CD4-positive, alpha-beta T cell (primary cell): ENCODE results near the gene SEC31A. TPM values are rescaled to one million over a fixed set of nuclear protein-coding genes. Genes with fewer than 3 reads are reported as not detected.

Experiments
- ATAC-seq: fragments of 200-7000 bp; cut with Tn5 transposase; one replicate; pipeline ENCODE4 v1.10.0; 2022; ENCODE audit warnings: mild to moderate bottlenecking; ENCODE audit not compliant: poor library complexity
- CTCF ChIA-PET: fragments of 350-600 bp; sonication (Branson Sonifier 250); formaldehyde crosslinking; loops from one replicate; lab custom pipeline; 2021; ENCODE audit warnings: antibody characterized with exemption, inconsistent platforms; lab: Charles Lee
- POLR2A ChIA-PET: fragments of 350-600 bp; sonication (Branson Sonifier 250); formaldehyde crosslinking; loops from one replicate; lab custom pipeline; 2021; ENCODE audit warnings: antibody characterized with exemption, inconsistent platforms; lab: Charles Lee
- DNase-seq, 14 experiments: peaks; one replicate each; pipeline ENCODE4 v3.0.0-alpha.2; 2013 to 2020; ENCODE audit warnings: mixed read lengths in 2 of 14
- H3K27ac ChIP-seq, 2 donors: one replicate each; pipeline versions ENCODE4 v1.5.1 to v1.7.0; 2013; ENCODE audit warnings: low read length in 2 of 2, low read depth in 1 of 2, mild to moderate bottlenecking in 1 of 2
- H3K27me3 ChIP-seq, 2 experiments: 1 replicate in 1 of 2; 2 replicates in 1 of 2; pipeline versions ENCODE4 v1.6.1 to v1.7.0; 2013; ENCODE audit warnings: low read length in 2 of 2, control low read depth in 1 of 2, mild to moderate bottlenecking in 1 of 2, moderate library complexity in 1 of 2; ENCODE audit not compliant: insufficient read depth in 2 of 2, control insufficient read depth in 1 of 2
- H3K36me3 ChIP-seq: one replicate; pipeline ENCODE4 v1.6.1; 2013; ENCODE audit warnings: low read length, control low read depth; ENCODE audit not compliant: insufficient read depth
- H3K4me1 ChIP-seq: one replicate; pipeline ENCODE4 v1.6.1; 2013; ENCODE audit warnings: low read length, control low read depth; ENCODE audit not compliant: insufficient read depth
- H3K4me3 ChIP-seq: one replicate; pipeline ENCODE4 v1.5.1; 2013; ENCODE audit warnings: mild to moderate bottlenecking, low read length, moderate library complexity
- H3K9me3 ChIP-seq, 2 experiments: 1 replicate in 1 of 2; 2 replicates in 1 of 2; pipeline versions ENCODE4 v1.6.1 to v1.7.0; 2013; ENCODE audit warnings: low read length in 2 of 2, mild to moderate bottlenecking in 2 of 2, control low read depth in 1 of 2, moderate library complexity in 1 of 2; ENCODE audit not compliant: control insufficient read depth in 1 of 2, insufficient read depth in 1 of 2
- H3K27ac Mint-ChIP-seq: one replicate; pipeline ENCODE4 v1.8.0; 2020; ENCODE audit warnings: mixed read lengths
- H3K27me3 Mint-ChIP-seq: one replicate; pipeline ENCODE4 v1.8.0; 2021; ENCODE audit warnings: mixed read lengths
- H3K36me3 Mint-ChIP-seq: one replicate; pipeline ENCODE4 v1.8.0; 2021; ENCODE audit warnings: low read depth, mixed read lengths
- H3K4me1 Mint-ChIP-seq: one replicate; pipeline ENCODE4 v1.8.0; 2021; ENCODE audit warnings: low read depth, mixed read lengths
- H3K4me3 Mint-ChIP-seq: one replicate; pipeline ENCODE4 v1.8.0; 2020; ENCODE audit warnings: mild to moderate bottlenecking, mixed read lengths
- H3K9me3 Mint-ChIP-seq: one replicate; pipeline ENCODE4 v1.8.0; 2020; ENCODE audit warnings: mixed read lengths
- intact Hi-C, 2 experiments: fragments of 100-400 bp; cut with DNase I in 1 of 2; cut with micrococcal nuclease in 1 of 2; formaldehyde crosslinking; loops; one replicate each; pipeline versions ENCODE4 v1.15.1 to v1.9.0; 2023 to 2025; cut with DNase I, micrococcal nuclease
- total RNA-seq, 174 experiments: library from RNA in 2 of 174; stranded (reverse) in 2 of 174; gene quantifications; one replicate each; pipeline ENCODE4 v1.2.3 and lab custom pipeline; 2021 to 2026
- TF ChIP-seq, protein P1 (sequence below): fragments of 200-600 bp; IDR thresholded peaks from one replicate; pipeline ENCODE4 v1.8.0; 2022; ENCODE audit warnings: antibody characterized with exemption, mild to moderate bottlenecking

Gene SEC31A
- total RNA-seq, 2 experiments from 2014 or later: 130 to 131 TPM

DNA sequence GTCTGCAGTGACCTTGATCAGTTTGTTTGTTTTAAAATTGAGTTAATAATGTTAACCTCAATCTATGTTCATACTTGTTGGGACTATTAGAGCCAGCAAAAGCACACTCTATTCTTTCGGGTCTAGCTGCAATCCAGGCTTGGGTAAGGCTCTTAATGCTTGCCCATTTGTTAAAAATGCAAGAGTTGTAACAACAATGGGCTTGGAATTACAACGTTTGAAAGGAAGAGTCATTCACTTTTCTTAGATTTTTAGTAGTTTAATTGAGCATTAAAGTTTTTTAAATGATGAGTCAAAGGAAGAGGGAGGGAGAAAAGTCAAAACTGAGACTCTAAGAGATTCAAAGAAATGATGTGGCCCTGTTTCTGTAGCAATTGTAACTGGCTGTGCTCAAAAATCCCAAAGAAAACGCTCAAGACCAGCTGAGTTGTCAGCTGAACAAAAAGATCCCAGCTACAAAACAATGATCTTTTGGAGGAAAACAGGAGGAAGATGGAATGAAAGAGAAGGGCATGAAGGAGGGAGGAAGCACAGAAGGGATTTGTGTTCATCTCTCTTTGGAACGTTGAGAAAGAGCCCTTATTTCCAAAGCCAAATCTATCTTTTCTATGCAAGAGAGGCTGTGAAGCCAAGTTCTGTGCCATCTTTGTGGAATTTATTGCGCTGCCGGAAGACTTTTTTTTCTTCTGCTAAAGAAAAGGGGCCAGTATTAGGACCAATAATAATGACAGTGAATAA, 97.9 kb downstream of the SEC31A start:
- Mint-ChIP-seq H3K4me1 (peaks cover 12% of the 10 kb centered on the region), H3K27me3 (peaks cover 41% of the 10 kb centered on the region), H3K36me3 (no peaks in the 10 kb centered on the region), H3K9me3 (no peaks in the 10 kb centered on the region), H3K4me3 (no peak overlapping the region), H3K27ac (no peak overlapping the region)
- Histone ChIP-seq H3K4me3 (no peak overlapping the region), H3K27ac (no peak overlapping the region), H3K36me3 (no peaks in the 10 kb centered on the region), H3K9me3 (no peaks in the 10 kb centered on the region), H3K4me1 (peaks cover 13% of the 10 kb centered on the region), H3K27me3 (peaks cover 16 to 19% of the 10 kb centered on the region in 2 experiments)
- DNase-seq (no peak), ATAC-seq (no peak)
- TF ChIP-seq, protein P1, sequence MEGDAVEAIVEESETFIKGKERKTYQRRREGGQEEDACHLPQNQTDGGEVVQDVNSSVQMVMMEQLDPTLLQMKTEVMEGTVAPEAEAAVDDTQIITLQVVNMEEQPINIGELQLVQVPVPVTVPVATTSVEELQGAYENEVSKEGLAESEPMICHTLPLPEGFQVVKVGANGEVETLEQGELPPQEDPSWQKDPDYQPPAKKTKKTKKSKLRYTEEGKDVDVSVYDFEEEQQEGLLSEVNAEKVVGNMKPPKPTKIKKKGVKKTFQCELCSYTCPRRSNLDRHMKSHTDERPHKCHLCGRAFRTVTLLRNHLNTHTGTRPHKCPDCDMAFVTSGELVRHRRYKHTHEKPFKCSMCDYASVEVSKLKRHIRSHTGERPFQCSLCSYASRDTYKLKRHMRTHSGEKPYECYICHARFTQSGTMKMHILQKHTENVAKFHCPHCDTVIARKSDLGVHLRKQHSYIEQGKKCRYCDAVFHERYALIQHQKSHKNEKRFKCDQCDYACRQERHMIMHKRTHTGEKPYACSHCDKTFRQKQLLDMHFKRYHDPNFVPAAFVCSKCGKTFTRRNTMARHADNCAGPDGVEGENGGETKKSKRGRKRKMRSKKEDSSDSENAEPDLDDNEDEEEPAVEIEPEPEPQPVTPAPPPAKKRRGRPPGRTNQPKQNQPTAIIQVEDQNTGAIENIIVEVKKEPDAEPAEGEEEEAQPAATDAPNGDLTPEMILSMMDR: no peak
- POLR2A ChIA-PET: no interaction called here
- CTCF ChIA-PET: no interaction called here
- intact Hi-C loops: no loop called here

DNA sequence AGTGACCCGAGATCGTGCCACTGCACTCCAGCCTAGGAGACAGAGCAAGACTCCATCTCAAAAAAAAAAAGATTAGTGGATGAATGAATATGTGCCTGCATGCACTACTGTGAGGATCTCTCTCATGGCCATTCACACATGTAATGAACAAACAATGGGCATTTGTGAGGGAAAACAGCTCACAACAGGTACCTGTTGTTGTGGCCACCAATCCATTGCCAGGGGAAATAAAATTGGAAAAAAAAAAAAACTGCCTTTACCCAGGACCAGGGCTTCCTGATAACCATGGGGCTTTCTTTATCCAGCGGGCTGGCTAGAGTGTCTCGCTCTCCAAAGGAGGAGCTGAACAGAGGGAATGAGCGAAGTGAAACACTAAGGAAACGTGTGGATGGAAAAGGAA, 99.8 kb downstream of the SEC31A start:
- ATAC-seq (no peak), DNase-seq (no peak)
- Histone ChIP-seq H3K36me3 (no peaks in the 10 kb centered on the region), H3K4me3 (no peak overlapping the region), H3K27me3 (peaks cover under 1 to 2% of the 10 kb centered on the region in 2 experiments), H3K4me1 (no peaks in the 10 kb centered on the region), H3K9me3 (no peaks in the 10 kb centered on the region), H3K27ac (no peak overlapping the region)
- Mint-ChIP-seq H3K9me3 (no peaks in the 10 kb centered on the region), H3K27me3 (peaks cover 29% of the 10 kb centered on the region), H3K27ac (no peak overlapping the region), H3K4me3 (no peak overlapping the region), H3K36me3 (no peaks in the 10 kb centered on the region), H3K4me1 (no peaks in the 10 kb centered on the region)
- TF ChIP-seq, protein P1: no peak
- ChIA-PET CTCF (no interaction called here), POLR2A (no interaction called here)
- intact Hi-C loops: no loop called here

DNA sequence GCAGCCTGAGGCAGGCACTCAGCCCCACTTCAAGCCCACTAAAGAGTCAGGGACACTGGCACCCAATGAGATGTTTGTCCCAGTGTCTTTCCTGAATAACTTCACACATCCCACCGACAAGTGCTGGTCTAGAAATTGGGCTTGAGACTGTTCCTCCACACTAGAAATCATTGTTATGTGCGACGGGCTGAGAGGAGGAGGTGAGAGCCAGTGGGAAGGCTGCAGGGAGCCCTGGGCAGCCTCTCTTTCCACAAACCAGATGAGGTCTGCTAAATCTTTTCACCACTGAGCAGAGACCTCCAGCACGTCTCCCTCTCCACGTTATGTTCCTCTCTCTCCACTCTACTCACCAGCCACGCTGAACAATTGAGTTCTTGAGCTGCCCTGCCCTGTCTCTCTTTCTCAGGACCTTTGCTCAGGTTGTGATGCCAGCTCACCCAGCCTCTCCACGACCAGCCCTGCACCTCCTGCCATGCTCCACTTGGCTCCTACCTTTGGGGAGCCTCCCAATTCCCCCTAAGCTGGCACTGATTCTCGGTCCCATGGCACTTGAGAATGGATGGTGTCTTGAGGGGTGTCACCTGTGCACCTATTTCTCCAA, 100.8 kb downstream of the SEC31A start:
- H3K27ac Mint-ChIP-seq: no peak overlapping the region
- DNase-seq (no peak), ATAC-seq (no peak)
- H3K4me3 ChIP-seq: no peak overlapping the region
- H3K36me3 Mint-ChIP-seq: no peaks in the 10 kb centered on the region
- H3K4me1 ChIP-seq: no peaks in the 10 kb centered on the region
- no peaks in the 10 kb centered on the region for H3K36me3 ChIP-seq
- no peak overlapping the region for H3K27ac ChIP-seq
- intact Hi-C loops: no loop called here
- peaks cover 26% of the 10 kb centered on the region for H3K27me3 Mint-ChIP-seq
- H3K4me1 Mint-ChIP-seq: no peaks in the 10 kb centered on the region
- CTCF ChIA-PET: no interaction called here
- peaks cover 0 to 3% of the 10 kb centered on the region in 2 experiments for H3K27me3 ChIP-seq
- POLR2A ChIA-PET: no interaction called here
- no peak overlapping the region for H3K4me3 Mint-ChIP-seq
- H3K9me3 ChIP-seq: no peaks in the 10 kb centered on the region
- TF ChIP-seq, protein P1: no peak
- H3K9me3 Mint-ChIP-seq: no peaks in the 10 kb centered on the region
